Measurements from ENCODE around the gene TBC1D9B.

TBC1D9B gene

GRCh38 chr5:179866241-179867078 lies 41.2 kb downstream of the TBC1D9B start:
- no peaks in the 10 kb centered on the region for H3K27me3 ChIP-seq (replicated peaks; ENCODE audit: control insufficient read depth, insufficient read depth, low read length)
- H3K9me3 ChIP-seq (ENCODE audit: control insufficient read depth, low read length) = no peaks in the 10 kb centered on the region
- H3K4me1 ChIP-seq (ENCODE audit: control insufficient read depth, insufficient read depth, low read length) = no peaks in the 10 kb centered on the region
- peaks cover 83% of the 10 kb centered on the region for H3K36me3 ChIP-seq (ENCODE audit: control insufficient read depth, insufficient read depth, low read length, severe bottlenecking)
- H3K4me3 ChIP-seq (ENCODE audit: low read length) = no peak overlapping the region
- no peak for DNase-seq (ENCODE audit: low read depth)
- H3K9ac ChIP-seq (ENCODE audit: low read length) = no peak overlapping the region

GRCh38 chr5:179865491-179866240 lies 42.0 kb downstream of the TBC1D9B start:
- Histone ChIP-seq H3K4me1 (ENCODE audit: control insufficient read depth, insufficient read depth, low read length) (no peaks in the 10 kb centered on the region), H3K4me3 (ENCODE audit: low read length) (no peak overlapping the region), H3K27me3 (replicated peaks; ENCODE audit: control insufficient read depth, insufficient read depth, low read length) (no peaks in the 10 kb centered on the region), H3K9me3 (ENCODE audit: control insufficient read depth, low read length) (no peaks in the 10 kb centered on the region), H3K9ac (ENCODE audit: low read length) (no peak overlapping the region), H3K36me3 (ENCODE audit: control insufficient read depth, insufficient read depth, low read length, severe bottlenecking) (peaks cover 75% of the 10 kb centered on the region)
- DNase-seq (ENCODE audit: low read depth) = no peak

GRCh38 chr5:179864686-179865085 lies 43.0 kb downstream of the TBC1D9B start:
- Histone ChIP-seq H3K9ac (ENCODE audit: low read length) (no peak overlapping the region), H3K4me1 (ENCODE audit: control insufficient read depth, insufficient read depth, low read length) (peaks cover 6% of the 10 kb centered on the region), H3K36me3 (ENCODE audit: control insufficient read depth, insufficient read depth, low read length, severe bottlenecking) (peaks cover 65% of the 10 kb centered on the region), H3K9me3 (ENCODE audit: control insufficient read depth, low read length) (no peaks in the 10 kb centered on the region), H3K27me3 (replicated peaks; ENCODE audit: control insufficient read depth, insufficient read depth, low read length) (no peaks in the 10 kb centered on the region), H3K4me3 (ENCODE audit: low read length) (no peak overlapping the region)
- DNase-seq (ENCODE audit: low read depth) = no peak

- Histone ChIP-seq H3K4me3 (ENCODE audit: low read length) (no peak overlapping the region), H3K27me3 (replicated peaks; ENCODE audit: control insufficient read depth, insufficient read depth, low read length) (no peaks in the 10 kb centered on the region), H3K36me3 (ENCODE audit: control insufficient read depth, insufficient read depth, low read length, severe bottlenecking) (peaks cover 54% of the 10 kb centered on the region), H3K4me1 (ENCODE audit: control insufficient read depth, insufficient read depth, low read length) (peaks cover 8% of the 10 kb centered on the region), H3K9me3 (ENCODE audit: control insufficient read depth, low read length) (no peaks in the 10 kb centered on the region), H3K9ac (ENCODE audit: low read length) (no peak overlapping the region)
- DNase-seq (ENCODE audit: low read depth) = no peak
Measured at GRCh38 chr5:179863449-179864085, 44.1 kb downstream of the TBC1D9B start.

- H3K27me3 ChIP-seq (replicated peaks; ENCODE audit: control insufficient read depth, insufficient read depth, low read length) = no peaks in the 10 kb centered on the region
- no peak for DNase-seq (ENCODE audit: low read depth)
- no peak overlapping the region for H3K9ac ChIP-seq (ENCODE audit: low read length)
- no peaks in the 10 kb centered on the region for H3K9me3 ChIP-seq (ENCODE audit: control insufficient read depth, low read length)
- peaks cover 50% of the 10 kb centered on the region for H3K36me3 ChIP-seq (ENCODE audit: control insufficient read depth, insufficient read depth, low read length, severe bottlenecking)
- no peak overlapping the region for H3K4me3 ChIP-seq (ENCODE audit: low read length)
- H3K4me1 ChIP-seq (ENCODE audit: control insufficient read depth, insufficient read depth, low read length) = peaks cover 8% of the 10 kb centered on the region
Measured at GRCh38 chr5:179862891-179863290, 44.8 kb downstream of the TBC1D9B start.

- Histone ChIP-seq H3K9ac (ENCODE audit: low read length) (no peak overlapping the region), H3K4me1 (ENCODE audit: control insufficient read depth, insufficient read depth, low read length) (peaks cover 13% of the 10 kb centered on the region), H3K27me3 (replicated peaks; ENCODE audit: control insufficient read depth, insufficient read depth, low read length) (no peaks in the 10 kb centered on the region), H3K9me3 (ENCODE audit: control insufficient read depth, low read length) (no peaks in the 10 kb centered on the region), H3K4me3 (ENCODE audit: low read length) (no peak overlapping the region), H3K36me3 (ENCODE audit: control insufficient read depth, insufficient read depth, low read length, severe bottlenecking) (peaks cover 46% of the 10 kb centered on the region)
- DNase-seq (ENCODE audit: low read depth) = no peak
Measured at GRCh38 chr5:179862296-179862695, 45.4 kb downstream of the TBC1D9B start.

GRCh38 chr5:179860301-179860700 lies 47.4 kb downstream of the TBC1D9B start:
- Histone ChIP-seq H3K9me3 (ENCODE audit: control insufficient read depth, low read length) (no peaks in the 10 kb centered on the region), H3K9ac (ENCODE audit: low read length) (peak overlapping the region; percentile 95)
- DNase-seq (ENCODE audit: low read depth) = no peak

GRCh38 chr5:179858586-179859427 lies 48.9 kb downstream of the TBC1D9B start, which contains the start of gene MRNIP:
TSS of gene MRNIP (minus strand) at chr5:179858817. CDS start at chr5:179858796, 21 bp downstream.
- Histone ChIP-seq H3K9me3 (ENCODE audit: control insufficient read depth, low read length) (no peaks in the 10 kb centered on the region), H3K27me3 (replicated peaks; ENCODE audit: control insufficient read depth, insufficient read depth, low read length) (no peaks in the 10 kb centered on the region), H3K4me3 (ENCODE audit: low read length) (peak within 1 kb of the TSS; percentile 98), H3K4me1 (ENCODE audit: control insufficient read depth, insufficient read depth, low read length) (peaks cover 13% of the 10 kb centered on the region), H3K36me3 (ENCODE audit: control insufficient read depth, insufficient read depth, low read length, severe bottlenecking) (peaks cover 20% of the 10 kb centered on the region), H3K9ac (ENCODE audit: low read length) (peak within 1 kb of the TSS; percentile 95)
- peak; percentile 99 for DNase-seq (ENCODE audit: low read depth)

More at GRCh38 chr5:179860301-179860700, 47.4 kb downstream of the TBC1D9B start:
- H3K4me3 ChIP-seq (ENCODE audit: low read length) = peak overlapping the region; percentile 98
- H3K4me1 ChIP-seq (ENCODE audit: control insufficient read depth, insufficient read depth, low read length) = peaks cover 13% of the 10 kb centered on the region
- no peaks in the 10 kb centered on the region for H3K27me3 ChIP-seq (replicated peaks; ENCODE audit: control insufficient read depth, insufficient read depth, low read length)
- H3K36me3 ChIP-seq (ENCODE audit: control insufficient read depth, insufficient read depth, low read length, severe bottlenecking) = peaks cover 33% of the 10 kb centered on the region

GRCh38 chr5:179858241-179858585 lies 49.5 kb downstream of the TBC1D9B start:
- Histone ChIP-seq H3K4me3 (ENCODE audit: low read length) (peak overlapping the region; percentile 98), H3K9me3 (ENCODE audit: control insufficient read depth, low read length) (no peaks in the 10 kb centered on the region), H3K36me3 (ENCODE audit: control insufficient read depth, insufficient read depth, low read length, severe bottlenecking) (peaks cover 14% of the 10 kb centered on the region), H3K27me3 (replicated peaks; ENCODE audit: control insufficient read depth, insufficient read depth, low read length) (no peaks in the 10 kb centered on the region), H3K9ac (ENCODE audit: low read length) (peak overlapping the region; percentile 95), H3K4me1 (ENCODE audit: control insufficient read depth, insufficient read depth, low read length) (peaks cover 13% of the 10 kb centered on the region)
- DNase-seq (ENCODE audit: low read depth) = peak; percentile 68

- Histone ChIP-seq H3K4me1 (ENCODE audit: control insufficient read depth, insufficient read depth, low read length) (peaks cover 5% of the 10 kb centered on the region), H3K36me3 (ENCODE audit: control insufficient read depth, insufficient read depth, low read length, severe bottlenecking) (peaks cover 30% of the 10 kb centered on the region), H3K9ac (ENCODE audit: low read length) (no peak overlapping the region), H3K27me3 (replicated peaks; ENCODE audit: control insufficient read depth, insufficient read depth, low read length) (no peaks in the 10 kb centered on the region), H3K9me3 (ENCODE audit: control insufficient read depth, low read length) (no peaks in the 10 kb centered on the region), H3K4me3 (ENCODE audit: low read length) (no peak overlapping the region)
- DNase-seq (ENCODE audit: low read depth) = no peak
Measured at GRCh38 chr5:179854356-179854755, 53.3 kb downstream of the TBC1D9B start.
